ENCODE results near the gene MOB3B. TPM values are rescaled to one million over a fixed set of nuclear protein-coding genes. Genes with fewer than 3 reads are reported as not detected.

The MOB3B gene
- total and polyA plus RNA-seq, 2 of the 13 experiments (the other 11 are each of a cell fraction or from before 2014, with no cell fraction given) = 0.03 to 0.09 TPM

DNA sequence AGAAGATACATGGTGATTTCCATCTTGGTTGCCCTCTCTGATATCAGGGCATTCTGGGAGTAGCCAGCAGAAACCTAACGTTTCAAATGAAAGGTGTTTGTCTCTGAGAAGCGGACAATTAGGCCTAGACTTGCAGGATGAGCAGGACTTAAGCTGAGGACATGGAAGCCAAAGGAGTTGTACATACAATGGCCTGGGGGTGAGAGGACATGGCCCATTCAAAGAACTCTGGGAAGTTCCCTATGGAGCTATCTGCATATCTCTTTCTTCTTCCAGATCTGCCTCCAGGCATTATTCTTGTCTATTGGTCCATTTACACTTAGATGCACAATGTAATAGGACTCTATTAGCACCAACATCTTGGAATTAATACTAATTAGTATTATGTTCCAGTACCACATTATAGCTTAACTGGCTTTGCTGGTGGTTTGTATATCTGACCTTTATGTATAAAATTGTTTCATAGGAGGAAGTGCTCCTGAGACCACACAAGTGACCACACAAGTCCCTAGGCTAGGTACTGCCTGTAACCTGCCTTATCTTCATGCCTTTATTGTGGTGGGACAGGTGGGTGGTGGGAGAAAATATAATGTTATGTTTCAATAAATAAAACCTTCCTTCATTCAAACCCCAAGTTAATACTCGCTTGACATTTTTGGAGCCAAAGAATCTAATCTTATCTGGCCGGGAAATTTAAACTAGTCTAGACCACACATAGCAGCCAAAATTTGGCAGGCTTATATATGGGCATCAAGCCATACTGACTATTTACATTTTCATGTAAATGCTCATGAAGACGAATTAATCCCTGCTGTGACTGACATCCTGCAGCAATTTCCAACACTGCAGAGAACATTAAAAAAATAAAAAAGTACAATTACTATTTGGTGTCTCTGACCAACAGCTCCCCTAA, 180.6 kb downstream of the MOB3B start (continued):
- TF ChIP-seq ZNF235 (CRISPR knock-in tag; IDR thresholded peaks at IDR 0.05; ENCODE audit: borderline replicate concordance) (no peak), ZNF17 (CRISPR knock-in tag; IDR thresholded peaks at IDR 0.05) (no peak), ZNF598 (CRISPR knock-in tag; IDR thresholded peaks at IDR 0.05; ENCODE audit: borderline replicate concordance) (no peak), BHLHE40 (IDR thresholded peaks at IDR 0.05; ENCODE audit: low read length) (no peak), CHD4 (IDR thresholded peaks at IDR 0.05; ENCODE audit: borderline replicate concordance, low read length) (no peak), PHF5A (CRISPR knock-in tag; IDR thresholded peaks at IDR 0.05; ENCODE audit: low read depth, unreplicated experiment) (no peak), CCDC6 (CRISPR knock-in tag; IDR thresholded peaks at IDR 0.05) (no peak)
- TF ChIP-seq, protein P1, sequence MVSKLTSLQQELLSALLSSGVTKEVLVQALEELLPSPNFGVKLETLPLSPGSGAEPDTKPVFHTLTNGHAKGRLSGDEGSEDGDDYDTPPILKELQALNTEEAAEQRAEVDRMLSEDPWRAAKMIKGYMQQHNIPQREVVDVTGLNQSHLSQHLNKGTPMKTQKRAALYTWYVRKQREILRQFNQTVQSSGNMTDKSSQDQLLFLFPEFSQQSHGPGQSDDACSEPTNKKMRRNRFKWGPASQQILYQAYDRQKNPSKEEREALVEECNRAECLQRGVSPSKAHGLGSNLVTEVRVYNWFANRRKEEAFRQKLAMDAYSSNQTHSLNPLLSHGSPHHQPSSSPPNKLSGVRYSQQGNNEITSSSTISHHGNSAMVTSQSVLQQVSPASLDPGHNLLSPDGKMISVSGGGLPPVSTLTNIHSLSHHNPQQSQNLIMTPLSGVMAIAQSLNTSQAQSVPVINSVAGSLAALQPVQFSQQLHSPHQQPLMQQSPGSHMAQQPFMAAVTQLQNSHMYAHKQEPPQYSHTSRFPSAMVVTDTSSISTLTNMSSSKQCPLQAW (CRISPR knock-in tag; IDR thresholded peaks at IDR 0.05) = no peak

DNA sequence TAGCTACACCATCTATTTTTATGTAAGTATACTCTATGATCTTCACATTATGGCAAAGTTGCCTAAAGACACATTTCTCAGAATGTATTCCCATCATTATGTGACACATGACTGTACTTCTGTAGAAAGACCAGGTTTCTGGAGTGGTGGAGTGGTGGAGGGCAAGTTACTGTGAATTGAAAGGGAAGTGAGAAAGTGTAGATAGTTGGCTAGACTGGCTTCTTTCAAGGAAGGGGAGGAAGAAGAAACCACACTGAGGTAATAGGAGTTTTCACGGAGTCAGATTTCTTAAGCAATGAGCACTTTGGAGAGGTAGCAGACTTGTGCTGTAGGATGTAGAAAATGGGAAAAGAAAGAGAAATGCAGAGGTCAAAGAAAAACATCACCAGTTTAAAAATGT, 181.7 kb downstream of the MOB3B start:
- H2AFZ ChIP-seq (ENCODE audit: low read length) = no peak overlapping the region
- H3K9ac ChIP-seq (ENCODE audit: insufficient read depth, low read depth, low read length) = no peak overlapping the region
- ATAC-seq = no peak
- H3K36me3 ChIP-seq (replicated peaks in 1 of 2; ENCODE audit: control insufficient read depth in 1 of 2, insufficient read depth in 2 of 2, low read length in 2 of 2) = no peaks in the 10 kb centered on the region
- H3K27me3 ChIP-seq (ENCODE audit: control insufficient read depth in 1 of 2, insufficient read depth in 2 of 2, low read length in 2 of 2) = no peaks in the 10 kb centered on the region
- no peaks in the 10 kb centered on the region for H4K20me1 ChIP-seq (ENCODE audit: insufficient read depth, low read length)
- POLR2A ChIA-PET = no interaction called here
- H3K79me2 ChIP-seq (ENCODE audit: insufficient read depth, low read length) = no peaks in the 10 kb centered on the region
- H3K9me3 ChIP-seq (ENCODE audit: low read length) = no peaks in the 10 kb centered on the region
- CTCF ChIA-PET (ENCODE audit: low intra/inter-chr PET ratio, low total read pairs) = no interaction called here
- H3K4me3 ChIP-seq (replicated peaks in 1 of 3; ENCODE audit: insufficient read depth in 1 of 3, low read depth in 2 of 3, low read length in 3 of 3) = no peak overlapping the region
- H3K4me2 ChIP-seq (ENCODE audit: low read depth, low read length) = no peak overlapping the region
- intact Hi-C loops (cut with micrococcal nuclease; ENCODE audit: unreplicated experiment) (no loop called here), in situ Hi-C loops (cut with HindIII; ENCODE audit: extremely low pct_ligation_motif_present, low pct_unique_long_range_greater_than_20kb) (loop anchor here (25.0 kb wide), 1 partner anchor 714 kb away; no protein-coding TSS in a partner anchor)
- WGBS (ENCODE audit: low lambda C conversion rate) = 37% methylated on average over 1 of the region's 1 CpG
- no peak overlapping the region for H3K27ac ChIP-seq (ENCODE audit: extremely low read length, insufficient read depth, low read length)
- no peak for FAIRE-seq
- BruUV-seq (replicated peaks) = no TSS peak
- DNase-seq (ENCODE audit: low spot score) = no peak
- H3K4me1 ChIP-seq (ENCODE audit: insufficient read depth, low read length) = no peaks in the 10 kb centered on the region
- TF ChIP-seq, protein P2, sequence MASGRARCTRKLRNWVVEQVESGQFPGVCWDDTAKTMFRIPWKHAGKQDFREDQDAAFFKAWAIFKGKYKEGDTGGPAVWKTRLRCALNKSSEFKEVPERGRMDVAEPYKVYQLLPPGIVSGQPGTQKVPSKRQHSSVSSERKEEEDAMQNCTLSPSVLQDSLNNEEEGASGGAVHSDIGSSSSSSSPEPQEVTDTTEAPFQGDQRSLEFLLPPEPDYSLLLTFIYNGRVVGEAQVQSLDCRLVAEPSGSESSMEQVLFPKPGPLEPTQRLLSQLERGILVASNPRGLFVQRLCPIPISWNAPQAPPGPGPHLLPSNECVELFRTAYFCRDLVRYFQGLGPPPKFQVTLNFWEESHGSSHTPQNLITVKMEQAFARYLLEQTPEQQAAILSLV (CRISPR knock-in tag; IDR thresholded peaks at IDR 0.05; ENCODE audit: borderline replicate concordance) = no peak
- TF ChIP-seq POLR2AphosphoS5 (IDR thresholded peaks at IDR 0.05; ENCODE audit: low read depth, low read length) = no peak
- TF ChIP-seq ATF7-NPFF (CRISPR knock-in tag; IDR thresholded peaks at IDR 0.05; ENCODE audit: low read depth) = no peak
- no peak for TF ChIP-seq KDM3A (CRISPR knock-in tag; IDR thresholded peaks at IDR 0.05; ENCODE audit: low read depth)
- TF ChIP-seq RFXAP (CRISPR knock-in tag; IDR thresholded peaks at IDR 0.05; ENCODE audit: borderline replicate concordance) = no peak
- TF ChIP-seq NCOR1 (IDR thresholded peaks at IDR 0.05; ENCODE audit: borderline replicate concordance, low read length) = no peak
- TF ChIP-seq NCOA5 (CRISPR knock-in tag; IDR thresholded peaks at IDR 0.05) = no peak
- no peak for TF ChIP-seq ZNF660 (CRISPR knock-in tag; IDR thresholded peaks at IDR 0.05; ENCODE audit: borderline replicate concordance, low read depth)
- TF ChIP-seq SP5 (CRISPR knock-in tag; IDR thresholded peaks at IDR 0.05; ENCODE audit: borderline replicate concordance, low read depth) = no peak

Data from HepG2 (cell line).